Activated naive CD4-positive, alpha-beta T cell (primary cell): ENCODE measurements around the gene PDZK1.
A peak's percentile ranks its signal among the peaks of the same experiment; 100 is the strongest.
"Not testable (repeated sequence)": the region's sequence is repeated elsewhere in the genome, so short reads cannot be mapped to it uniquely, and the experiment has no call there.

Experiments
- DNase-seq, 4 experiments: peaks; one replicate each; lab custom pipeline; 2025; lab: John Stamatoyannopoulos, UW

The PDZK1 gene

DNA sequence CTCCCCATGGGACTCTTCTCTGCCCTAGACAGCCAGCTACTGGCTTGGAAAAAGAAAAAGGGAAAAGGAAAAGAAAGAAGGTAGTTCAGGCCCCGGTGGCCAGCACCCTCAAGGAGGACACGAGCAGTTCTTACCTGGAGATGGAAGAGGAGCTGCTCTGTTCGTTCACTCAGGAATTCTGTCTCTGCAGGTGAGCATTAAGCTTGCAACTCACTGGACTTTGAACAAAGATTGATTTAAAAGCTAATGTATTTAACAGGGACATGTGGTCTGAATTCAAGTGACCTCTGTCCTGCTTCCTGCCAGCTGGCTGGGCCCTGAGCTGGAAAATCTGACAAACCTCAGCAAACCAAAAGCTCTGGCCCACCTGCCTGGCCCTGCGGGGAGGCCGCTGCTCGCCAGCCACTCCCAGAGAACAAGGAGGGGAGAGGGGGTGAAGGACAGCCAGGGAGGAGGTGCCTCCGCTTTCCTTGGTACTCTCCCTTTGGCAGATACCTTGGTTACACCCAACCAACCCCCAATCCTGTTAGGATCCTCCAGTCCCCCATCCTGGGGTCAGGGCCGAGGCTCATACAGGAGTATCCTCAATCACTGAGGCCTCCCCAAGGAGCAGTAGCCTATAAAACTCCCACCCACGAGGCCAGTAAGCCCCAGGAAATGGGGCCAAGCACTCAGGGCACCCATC is at the start of gene PDZK1:
Gene PDZK1, minus strand, starts transcription at position 186 of the 685 bp plus-strand sequence. CDS start 19,347 bp downstream, outside the sequence.
- DNase-seq, result no peak

DNA sequence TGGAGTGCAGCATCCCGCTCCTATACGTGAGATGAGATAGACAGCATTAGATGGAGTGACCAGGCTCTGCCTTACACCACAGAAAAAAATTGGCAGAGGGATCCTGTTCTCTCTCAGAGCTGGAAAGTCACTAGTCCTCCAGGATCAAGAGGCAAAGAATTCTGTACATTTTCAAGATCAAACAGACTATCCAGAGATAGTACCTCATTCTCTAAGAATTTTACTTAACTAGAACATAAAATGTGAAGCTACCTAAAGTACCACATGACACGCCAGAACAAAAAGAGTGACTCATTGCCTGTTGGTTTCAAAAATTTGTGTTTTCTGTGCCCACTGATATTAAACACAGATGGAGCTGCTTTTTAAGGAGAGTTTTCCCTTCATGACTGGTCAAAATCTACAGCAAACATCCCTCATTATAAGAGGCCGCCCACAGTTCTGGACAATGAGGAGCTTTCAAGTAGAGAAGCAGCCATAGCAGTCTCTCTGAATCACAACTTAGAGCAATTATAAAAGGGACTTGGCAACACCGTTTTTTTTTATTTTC is 44.4 kb upstream of the PDZK1 start:
- no peak for DNase-seq

DNA sequence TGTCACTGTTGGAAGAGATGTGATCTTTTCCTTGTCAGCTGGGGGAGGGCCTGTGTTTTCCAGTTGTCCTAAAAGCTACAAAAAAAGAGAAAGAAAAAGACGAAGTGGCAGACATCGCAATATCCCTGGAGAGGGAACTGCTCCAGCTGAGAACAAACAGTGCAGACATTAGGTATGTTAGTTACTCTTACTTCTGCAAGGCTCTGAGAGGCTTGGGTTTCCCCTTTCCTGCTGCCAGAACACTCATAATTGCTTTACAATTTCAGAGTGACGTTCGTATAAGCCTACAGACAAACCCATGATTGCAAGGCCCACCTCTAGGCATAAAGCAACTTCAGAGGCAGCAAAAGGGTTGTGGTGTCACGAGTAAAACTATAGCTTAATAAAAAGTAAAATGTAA is 43.3 kb upstream of the PDZK1 start:
- no peak for DNase-seq

DNA sequence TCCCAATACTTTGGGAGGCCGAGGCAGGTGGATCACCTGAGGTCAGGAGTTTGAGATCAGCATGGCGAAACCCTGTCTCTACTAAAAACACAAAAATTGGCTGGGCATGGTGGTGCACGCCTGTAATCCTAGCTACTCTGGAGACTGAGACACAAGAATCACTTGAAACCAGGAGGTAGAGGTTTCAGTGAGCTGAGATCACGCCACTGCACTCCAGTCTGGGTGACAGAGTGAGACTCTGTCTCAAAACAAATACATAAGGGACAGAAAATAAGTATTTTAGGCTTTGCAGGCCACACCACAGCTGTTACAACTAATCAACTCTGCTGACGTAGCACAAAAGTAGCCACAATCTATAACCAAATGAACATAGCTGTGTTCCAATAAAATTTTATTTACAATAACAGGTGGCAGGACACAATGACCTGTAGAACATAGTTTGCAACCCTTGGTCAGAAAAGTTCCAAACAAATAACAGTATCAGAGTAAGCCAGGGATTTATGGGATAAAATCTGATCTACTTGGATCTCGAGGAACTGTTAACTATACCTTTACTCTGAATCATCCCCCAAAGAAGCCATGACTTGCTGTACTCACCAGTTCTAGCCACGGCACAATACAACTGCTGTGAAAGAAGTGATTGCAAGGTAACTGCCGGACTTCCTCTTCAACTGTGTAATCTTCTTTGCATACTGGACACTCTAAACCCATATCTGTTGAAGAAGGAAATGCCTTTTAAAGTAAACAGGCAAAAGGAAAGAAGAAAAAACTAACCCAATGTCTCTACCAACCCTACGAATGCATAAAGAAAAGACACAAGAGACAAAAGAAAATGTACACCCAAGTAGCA is 40.5 kb upstream of the PDZK1 start:
- DNase-seq, result no peak

DNA sequence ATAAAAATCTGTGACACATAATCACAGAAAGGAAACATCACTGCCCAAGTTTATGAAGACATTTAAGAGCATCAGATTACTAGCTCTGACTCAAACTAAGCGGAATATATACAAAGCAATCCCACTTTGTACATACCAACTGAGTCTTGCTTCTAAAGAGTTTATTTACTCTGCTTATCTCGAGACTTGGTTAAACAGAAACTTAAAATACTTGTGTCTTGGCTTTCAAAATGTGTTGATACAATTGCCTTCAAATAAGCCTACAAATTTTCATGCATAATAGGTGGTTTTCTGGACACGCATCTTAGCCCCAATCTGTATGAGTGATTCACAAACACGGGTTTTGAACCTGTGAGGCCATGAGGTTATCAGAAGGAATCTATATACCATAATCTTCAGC is 33.1 kb upstream of the PDZK1 start:
- DNase-seq, result no peak

DNA sequence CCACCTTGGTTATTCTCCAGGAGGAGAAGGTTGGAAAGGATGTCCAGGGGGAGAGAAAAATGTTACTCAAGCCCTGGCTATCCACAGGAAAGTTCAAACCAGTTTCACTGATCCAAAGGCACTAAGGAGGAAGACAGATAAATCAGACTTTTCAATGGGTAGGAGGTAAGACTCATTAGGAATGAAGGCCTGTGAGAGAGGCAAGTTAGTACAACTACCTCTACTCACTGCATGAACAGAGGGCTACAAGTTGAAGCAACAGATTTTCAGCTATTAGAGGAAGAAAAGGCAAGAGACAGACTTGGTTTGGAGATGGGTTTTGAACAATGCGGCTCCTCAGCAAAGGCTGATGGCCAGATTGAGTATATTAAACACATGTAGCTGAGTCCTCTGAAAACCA is 29.0 kb upstream of the PDZK1 start:
- DNase-seq, result no peak

DNA sequence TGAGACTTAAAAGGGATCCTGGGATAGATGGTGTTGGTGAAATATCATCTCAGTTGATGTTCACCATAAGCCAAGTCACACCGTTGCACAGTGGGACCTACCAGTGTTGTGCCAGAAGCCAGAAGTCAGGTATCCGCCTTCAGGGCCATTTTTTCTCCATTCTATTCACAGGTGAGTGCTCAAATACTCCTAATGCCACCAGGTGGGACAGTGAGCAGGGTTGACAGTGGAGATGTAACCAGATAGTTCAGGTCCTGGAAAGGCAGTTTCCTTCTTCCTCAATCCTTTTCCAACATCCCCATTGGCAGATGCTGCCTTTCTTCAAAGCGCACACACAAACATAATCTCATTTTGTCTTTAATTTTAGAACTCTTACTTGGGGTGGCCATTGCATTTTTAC is 23.7 kb upstream of the PDZK1 start:
- no peak for DNase-seq

DNA sequence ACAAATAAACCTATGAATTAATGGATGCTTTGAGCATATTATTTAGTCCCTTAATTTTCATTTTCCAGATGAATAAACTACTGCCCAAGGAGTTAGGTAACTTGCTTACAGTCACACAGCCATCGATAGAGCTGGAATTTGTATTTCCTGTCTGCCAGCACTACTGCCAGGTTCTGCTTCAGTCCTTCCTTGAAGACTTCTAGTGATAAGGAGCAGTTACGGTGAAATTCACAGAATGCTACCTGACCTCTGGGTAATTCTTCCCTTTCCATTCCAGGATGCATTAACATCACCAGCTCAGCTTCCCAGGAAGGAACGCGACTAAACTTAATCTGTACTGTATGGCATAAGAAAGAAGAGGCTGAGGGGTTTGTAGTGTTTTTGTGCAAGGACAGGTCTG is 23.3 kb upstream of the PDZK1 start:
- DNase-seq, result no peak

DNA sequence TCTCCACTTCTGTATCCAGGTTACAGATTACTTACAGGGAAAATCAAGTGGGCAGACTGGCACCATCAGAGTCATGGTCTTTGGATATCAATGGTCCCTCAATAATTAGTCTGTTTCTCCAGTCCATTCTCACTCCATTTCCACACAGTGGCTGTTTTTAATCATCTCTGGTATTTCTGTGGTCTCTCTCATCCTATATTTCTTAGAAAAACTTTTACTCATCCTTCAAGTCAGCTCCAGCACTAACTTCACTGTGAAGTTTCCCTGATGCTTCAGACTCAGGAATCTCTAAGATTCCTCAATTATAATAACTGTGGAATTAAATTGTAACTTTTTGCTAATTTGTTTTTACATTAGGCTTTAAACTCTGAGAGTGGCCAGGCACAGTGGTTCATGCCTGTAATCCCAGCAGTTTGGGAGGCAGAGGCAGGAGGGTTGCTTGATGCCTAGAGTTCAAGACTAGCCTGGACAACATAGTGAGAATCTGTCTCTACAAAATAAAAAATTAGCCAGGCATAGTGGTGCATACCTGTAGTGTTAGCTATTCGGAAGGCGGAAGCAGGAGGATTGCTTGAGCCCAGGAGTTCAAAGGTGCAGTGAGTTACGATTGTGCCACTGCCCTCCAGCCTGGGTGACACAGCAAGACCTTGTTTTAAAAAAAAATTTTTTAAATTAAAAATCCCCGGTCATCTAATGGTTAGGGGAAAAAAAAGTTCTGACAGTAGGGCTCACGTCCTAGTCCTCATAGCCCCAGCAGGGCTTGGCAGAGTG is 22.7 kb upstream of the PDZK1 start:
- no peak for DNase-seq

DNA sequence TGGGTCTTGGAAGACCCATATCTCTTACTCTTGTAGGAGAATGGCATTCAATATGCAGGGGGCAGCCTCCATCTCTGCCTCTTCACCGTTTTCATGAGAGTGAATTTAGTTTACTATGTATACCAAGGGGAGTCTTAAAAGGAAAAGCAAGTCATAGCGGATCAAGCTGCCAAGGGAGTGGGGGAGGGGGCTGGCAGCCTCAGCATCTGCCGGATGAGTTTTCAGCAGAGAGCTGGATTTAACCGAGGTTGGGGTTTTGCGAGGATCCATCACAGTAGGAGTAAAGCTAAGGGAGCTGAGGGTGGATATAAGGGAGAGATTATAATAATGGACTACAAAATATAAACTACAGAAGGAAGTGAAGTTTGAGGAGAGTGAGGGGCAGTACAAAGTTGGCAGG is 22.0 kb upstream of the PDZK1 start:
- DNase-seq, result no peak

DNA sequence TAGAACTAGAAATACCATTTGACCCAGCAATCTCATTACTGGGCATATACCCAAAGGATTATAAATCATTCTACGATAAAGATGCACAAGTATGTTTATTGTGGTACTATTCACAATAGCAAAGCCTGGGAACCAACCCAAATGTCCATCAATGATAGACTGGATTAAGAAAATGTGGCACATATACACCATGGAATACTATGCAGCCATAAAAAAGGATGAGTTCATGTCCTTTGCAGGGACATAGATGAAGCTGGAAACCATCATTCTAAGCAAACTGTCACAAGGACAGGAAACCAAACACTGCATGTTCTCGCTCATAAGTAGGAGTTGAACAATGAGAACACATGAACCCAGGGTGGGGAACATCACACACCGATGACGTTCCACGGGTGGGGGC is 19.0 kb upstream of the PDZK1 start:
- DNase-seq, result not testable (repeated sequence)

DNA sequence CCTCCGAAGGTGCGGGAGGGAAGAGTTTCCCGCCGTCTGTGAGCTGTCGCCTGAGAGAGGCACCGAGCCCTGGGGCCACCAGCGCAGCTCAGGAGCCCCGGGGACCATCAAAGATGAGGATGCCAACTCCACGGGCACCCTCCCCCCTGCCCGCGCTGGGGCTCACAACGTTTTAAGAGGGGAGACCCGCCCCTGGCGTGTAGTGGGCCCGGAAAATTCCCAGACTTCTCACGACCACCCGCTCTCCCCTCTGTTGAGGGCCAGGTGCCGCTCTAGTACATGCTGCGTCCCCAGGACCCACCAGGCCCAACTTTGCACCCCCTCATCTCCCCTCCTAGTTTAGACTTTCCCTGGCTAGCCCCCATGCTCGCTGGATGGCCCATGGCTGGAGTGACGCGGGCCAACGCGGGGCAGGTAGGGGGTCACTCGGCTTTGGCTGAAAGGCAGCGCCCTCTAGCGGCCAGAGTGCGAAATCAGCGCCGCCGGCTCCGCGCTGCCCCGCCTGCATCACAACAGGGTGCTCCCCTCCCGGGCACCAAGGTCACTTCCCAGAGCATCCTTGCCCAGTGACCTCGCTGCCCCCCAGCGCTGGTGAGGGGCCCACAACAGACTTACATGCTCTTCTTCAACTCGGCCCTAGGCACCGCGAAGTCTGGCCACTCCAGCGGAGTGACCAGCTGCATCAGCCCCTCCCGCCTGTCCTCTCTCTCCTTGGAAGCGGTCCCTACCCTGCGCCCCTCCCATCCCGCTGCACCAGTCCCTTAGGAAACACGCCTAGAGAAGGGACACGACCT is 13.9 kb upstream of the PDZK1 start:
- DNase-seq, result peak; percentile 53 to 62 (median 58)

DNA sequence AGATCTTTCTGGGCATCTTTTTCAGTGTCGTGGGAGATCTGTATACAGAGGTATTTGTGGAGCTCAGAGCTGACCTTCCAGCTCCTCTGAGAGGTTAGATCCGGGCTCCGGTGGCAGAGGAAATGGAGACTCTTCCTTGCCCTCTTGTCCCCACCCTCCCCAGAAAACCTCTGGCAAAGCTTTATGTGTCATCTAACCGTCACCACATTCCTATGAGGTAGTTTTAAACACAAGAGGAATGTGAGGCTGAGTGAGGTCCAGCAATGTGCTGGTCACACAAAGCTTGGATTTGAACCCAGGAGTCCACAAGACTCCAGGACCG is 13.3 kb upstream of the PDZK1 start:
- no peak for DNase-seq

DNA sequence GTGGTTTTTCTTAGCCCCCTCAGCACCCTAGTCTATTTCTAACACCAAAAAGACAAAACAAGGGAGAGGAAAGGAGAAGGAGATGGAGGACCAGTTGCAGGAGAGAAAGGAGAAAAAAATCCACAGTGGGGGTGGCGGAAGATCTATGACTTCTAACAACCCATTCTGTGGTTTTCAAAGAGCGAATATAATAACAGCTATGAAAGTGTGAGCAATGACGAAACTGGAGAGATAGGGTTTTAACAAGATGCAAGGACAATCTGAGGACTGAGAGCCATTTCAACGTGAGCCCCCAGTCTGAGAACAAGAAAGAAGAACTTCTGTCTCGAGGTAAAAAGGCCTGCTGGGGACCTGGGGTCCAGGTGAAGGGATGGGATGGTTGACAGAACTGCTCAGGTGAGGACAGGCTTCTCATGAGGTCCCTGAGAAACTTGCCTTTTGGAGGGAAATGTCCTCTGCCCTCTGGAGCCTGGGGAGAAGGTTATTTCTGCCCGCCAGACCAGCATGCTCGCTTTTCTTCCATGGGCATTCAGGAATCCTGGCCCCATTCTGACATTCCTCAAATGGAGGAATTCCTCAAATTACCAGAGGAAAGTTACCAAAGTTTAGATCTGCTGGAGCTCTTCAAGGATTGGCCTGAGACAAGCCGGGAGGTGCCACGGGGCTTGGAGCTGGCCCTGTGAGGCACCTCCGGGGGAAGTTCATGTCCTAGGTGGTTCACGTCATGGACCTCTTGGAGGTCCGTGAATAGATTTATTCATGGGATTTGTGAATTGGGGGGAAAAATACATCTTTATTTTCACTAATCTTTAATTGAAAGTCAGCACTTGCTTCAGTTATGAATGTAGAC is 12.3 kb upstream of the PDZK1 start, which contains the start of gene CD160:
Gene CD160, plus strand, starts transcription at position 270 of the 850 bp plus-strand sequence. CDS start 8,829 bp downstream, outside the sequence.
- DNase-seq, result no peak

DNA sequence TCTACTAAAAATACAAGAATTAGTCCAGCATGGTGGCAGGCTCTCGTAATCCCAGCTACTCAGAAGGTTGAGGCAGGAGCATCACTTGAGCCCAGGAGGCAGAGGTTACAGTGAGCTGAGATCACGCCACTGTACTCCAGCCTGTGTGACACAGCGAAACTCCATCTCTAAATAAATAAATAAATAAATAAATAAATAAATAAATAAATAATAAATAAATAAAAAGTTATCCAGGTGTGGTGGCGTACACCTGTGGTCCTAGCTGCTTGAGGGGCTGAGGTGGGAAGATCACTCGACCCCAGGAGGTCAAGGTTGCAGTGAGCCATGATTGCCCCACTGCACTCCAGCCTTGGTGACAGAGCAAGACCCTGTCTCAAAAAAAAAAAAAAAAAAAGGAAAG is 11.3 kb upstream of the PDZK1 start:
- not testable (repeated sequence) for DNase-seq

DNA sequence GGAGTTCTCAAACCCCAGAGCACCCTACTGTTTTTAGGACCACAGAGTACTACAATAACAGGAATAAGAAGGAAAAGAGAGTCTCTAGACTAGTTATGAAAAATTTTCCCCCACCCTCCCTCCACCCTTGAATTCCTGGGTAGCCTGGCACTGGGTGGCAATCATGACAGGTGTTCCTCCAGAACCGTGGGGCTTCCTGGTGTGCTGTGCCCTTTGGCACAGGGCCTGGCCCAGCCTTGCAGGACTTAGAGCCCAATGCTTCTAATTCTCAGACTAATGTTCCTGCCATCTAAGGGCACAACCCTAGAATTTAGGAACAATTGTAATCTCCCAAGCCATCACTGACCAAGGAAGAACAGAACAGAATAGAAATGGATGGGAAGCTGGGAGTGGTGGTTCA is 10.7 kb upstream of the PDZK1 start:
- DNase-seq, result no peak

DNA sequence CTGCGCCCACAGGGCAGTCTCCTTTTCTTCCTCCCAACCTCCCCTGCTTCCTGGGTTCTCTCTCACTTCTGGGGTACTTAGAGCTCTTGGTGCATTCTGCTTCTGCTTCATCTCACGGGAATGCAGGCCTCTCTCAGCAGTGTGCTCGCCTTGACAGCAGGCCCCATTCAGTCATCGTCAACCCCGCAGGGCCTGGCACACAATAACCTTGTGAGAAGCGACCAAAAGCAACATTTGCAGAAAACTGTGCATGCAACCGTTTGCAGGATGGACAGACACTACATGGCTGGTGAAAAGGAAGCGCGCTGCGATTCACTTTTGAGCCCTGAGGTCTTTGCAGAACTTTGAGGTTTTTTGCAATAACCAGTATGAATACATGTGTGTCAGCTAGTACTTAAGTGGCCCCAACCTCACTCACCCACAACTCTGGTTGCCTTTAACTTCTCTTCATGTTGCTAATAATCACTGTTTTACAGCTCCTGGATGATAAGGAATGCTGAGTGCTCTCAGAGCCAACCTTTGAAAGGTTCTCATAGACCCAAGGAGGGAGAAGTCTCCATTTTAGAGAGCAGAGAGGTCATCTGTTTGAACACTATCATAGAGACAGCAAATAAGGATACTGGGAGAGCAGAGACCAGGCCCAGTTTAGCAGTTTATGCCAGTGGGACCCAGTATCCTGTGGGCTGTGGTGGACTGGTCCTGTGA is 9.6 kb upstream of the PDZK1 start:
- DNase-seq, result no peak

DNA sequence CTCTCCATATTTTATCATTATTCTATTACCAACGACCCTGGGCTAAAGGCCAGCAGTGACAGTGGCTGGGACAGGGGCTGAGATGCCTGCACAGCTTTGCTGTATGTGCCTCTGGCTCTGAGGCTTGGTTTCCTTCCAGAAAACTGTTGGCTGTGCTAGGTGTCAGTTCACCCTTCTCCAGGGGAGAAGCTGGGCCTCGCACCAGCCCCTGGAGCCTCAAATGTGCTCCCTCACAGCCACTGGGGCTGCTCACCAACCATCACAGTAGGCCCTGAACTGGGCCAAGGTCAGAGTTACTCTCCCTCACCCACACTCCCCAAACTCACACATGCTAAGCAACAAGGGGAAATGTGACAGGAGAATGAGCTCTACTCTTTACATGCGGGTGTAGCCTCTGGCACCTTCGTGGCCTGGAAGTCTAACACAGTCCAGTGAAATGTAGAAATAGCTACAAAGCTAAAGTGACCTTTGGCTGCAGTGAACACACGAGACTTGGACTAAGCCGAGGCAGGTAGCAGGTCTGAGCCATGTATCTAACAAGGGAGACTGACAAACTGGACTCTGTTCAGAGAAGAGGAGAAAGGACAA is 7.5 kb upstream of the PDZK1 start:
- DNase-seq, result no peak

DNA sequence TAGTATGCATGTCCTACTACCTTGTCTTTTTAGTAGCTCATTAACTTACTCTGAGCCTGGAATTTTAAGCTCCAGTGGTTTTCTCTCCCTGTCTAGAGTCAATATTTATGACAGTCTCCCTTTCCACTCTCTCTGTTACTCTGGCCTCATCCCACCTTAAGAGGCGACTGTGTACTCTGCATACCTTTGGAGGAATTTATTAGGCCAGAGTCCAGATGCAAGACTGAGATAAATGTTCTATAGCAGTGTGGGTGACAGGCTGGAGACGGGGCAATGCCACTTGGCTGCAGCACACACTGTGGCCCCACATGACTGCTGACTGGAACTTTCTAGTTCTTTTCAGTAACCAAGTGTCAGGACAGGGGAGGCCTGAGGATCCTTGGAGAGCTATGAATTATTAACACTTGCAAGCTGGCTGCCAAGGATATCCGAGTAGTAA is 4.1 kb upstream of the PDZK1 start:
- DNase-seq, result no peak
